Suprapubic skin (tissue), 3 donors: Measurements from ENCODE around the gene CHST4.

Source experiments
- EP300 ChIP-seq: sonication (generic); formaldehyde crosslinking; IDR thresholded peaks from one replicate; pipeline ENCODE4 v1.6.1; 2017; ENCODE audit warnings: antibody characterized with exemption
- POLR2A ChIP-seq, 2 donors: fragments of 450-650 bp; IDR thresholded peaks; one replicate each; pipeline ENCODE4 v1.6.1; 2017; ENCODE audit warnings: antibody characterized with exemption in 2 of 2, mild to moderate bottlenecking in 2 of 2, moderate library complexity in 2 of 2
- TF ChIP-seq, protein P1 (sequence below), 2 donors: fragments of 200-600 bp in 1 of 2; fragments of 450-650 bp in 1 of 2; sonication (generic) in 1 of 2; IDR thresholded peaks; one replicate each; pipeline ENCODE4 v1.5.1; 2016 to 2019; ENCODE audit warnings: antibody characterized with exemption in 2 of 2, mild to moderate bottlenecking in 1 of 2, moderate library complexity in 1 of 2

DNA sequence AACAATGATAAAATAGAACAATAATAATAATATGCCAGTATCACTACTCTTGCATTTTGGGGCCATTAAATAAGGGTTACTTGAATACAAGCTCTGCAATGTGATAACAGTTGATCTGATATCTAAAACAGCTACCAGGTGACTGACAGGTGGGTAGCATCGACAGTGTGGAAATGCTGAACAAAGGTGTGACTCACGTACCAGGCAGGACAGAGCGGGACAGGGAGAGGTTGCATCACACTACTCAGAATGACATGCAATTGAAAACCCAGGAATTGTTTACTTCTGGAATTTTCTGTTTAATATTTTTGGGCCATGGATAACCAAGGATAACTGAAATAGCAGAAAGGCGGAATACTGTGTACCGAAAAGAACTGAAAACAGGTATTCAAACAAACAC lies 21.3 kb upstream of the CHST4 start:
- TF ChIP-seq, protein P1, sequence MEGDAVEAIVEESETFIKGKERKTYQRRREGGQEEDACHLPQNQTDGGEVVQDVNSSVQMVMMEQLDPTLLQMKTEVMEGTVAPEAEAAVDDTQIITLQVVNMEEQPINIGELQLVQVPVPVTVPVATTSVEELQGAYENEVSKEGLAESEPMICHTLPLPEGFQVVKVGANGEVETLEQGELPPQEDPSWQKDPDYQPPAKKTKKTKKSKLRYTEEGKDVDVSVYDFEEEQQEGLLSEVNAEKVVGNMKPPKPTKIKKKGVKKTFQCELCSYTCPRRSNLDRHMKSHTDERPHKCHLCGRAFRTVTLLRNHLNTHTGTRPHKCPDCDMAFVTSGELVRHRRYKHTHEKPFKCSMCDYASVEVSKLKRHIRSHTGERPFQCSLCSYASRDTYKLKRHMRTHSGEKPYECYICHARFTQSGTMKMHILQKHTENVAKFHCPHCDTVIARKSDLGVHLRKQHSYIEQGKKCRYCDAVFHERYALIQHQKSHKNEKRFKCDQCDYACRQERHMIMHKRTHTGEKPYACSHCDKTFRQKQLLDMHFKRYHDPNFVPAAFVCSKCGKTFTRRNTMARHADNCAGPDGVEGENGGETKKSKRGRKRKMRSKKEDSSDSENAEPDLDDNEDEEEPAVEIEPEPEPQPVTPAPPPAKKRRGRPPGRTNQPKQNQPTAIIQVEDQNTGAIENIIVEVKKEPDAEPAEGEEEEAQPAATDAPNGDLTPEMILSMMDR (IDR thresholded peaks at IDR 0.05), result no peak
- TF ChIP-seq EP300, result no peak
- TF ChIP-seq POLR2A (IDR thresholded peaks at IDR 0.05), result no peak
